Thyroid gland (tissue), 4 donors: ENCODE results near the gene TMEM95. TPM values are rescaled to one million over a fixed set of nuclear protein-coding genes. Genes with fewer than 3 reads are reported as not detected.

Experiments used
- DNase-seq, 2 donors: peaks; one replicate each; pipeline ENCODE4 v3.0.0-alpha.2; 2019
- H3K27ac ChIP-seq, 3 donors: fragments of 200-600 bp; sonication (generic); 1 replicate in 2 of 3; 2 replicates in 1 of 3; pipeline ENCODE4 v1.5.1; 2016 to 2019; ENCODE audit warnings: mild to moderate bottlenecking in 1 of 3, moderate library complexity in 1 of 3
- H3K27me3 ChIP-seq: fragments of 200-600 bp; sonication (generic); one replicate; pipeline ENCODE4 v1.5.1; 2019
- H3K36me3 ChIP-seq, 2 donors: fragments of 200-600 bp; sonication (generic); one replicate each; pipeline ENCODE4 v1.5.1; 2016 to 2019
- H3K4me1 ChIP-seq, 2 donors: fragments of 200-600 bp; sonication (generic); one replicate each; pipeline ENCODE4 v1.5.1; 2017 to 2019
- H3K4me3 ChIP-seq, 3 donors: fragments of 200-600 bp; sonication (generic); replicated peaks in 1 of 3; 1 replicate in 2 of 3; 2 replicates in 1 of 3; pipeline ENCODE4 v1.5.1; 2016; ENCODE audit warnings: mild to moderate bottlenecking in 1 of 3
- H3K9me3 ChIP-seq: fragments of 200-600 bp; sonication (generic); one replicate; pipeline ENCODE4 v1.5.1; 2017
- POLR2A ChIP-seq, 2 donors: fragments of 450-650 bp; IDR thresholded peaks; one replicate each; pipeline ENCODE4 v1.6.1; 2017; ENCODE audit warnings: antibody characterized with exemption in 2 of 2, mild to moderate bottlenecking in 2 of 2, moderate library complexity in 1 of 2
- WGBS, 2 donors: methylation state at CpG; one replicate each; pipeline ENCODE4 v1.1.5; 2017; 5-methylcytosine and 5-hydroxymethylcytosine counted together
- intact Hi-C: fragments of 100-400 bp; cut with DNase I; formaldehyde crosslinking; loops from one replicate; pipeline ENCODE4 v1.15.1; 2023
- total RNA-seq, 4 donors: library from RNA; depleted of rRNA; stranded (reverse); fragments of >200 nt; gene quantifications; one replicate each; pipeline ENCODE4 v1.2.3, GENCODE V29; 2016
- TF ChIP-seq, protein P1 (sequence below), 6 experiments: fragments of 200-600 bp in 3 of 6; fragments of 450-650 bp in 3 of 6; sonication (generic) in 3 of 6; IDR thresholded peaks; one replicate each; pipeline ENCODE4 v1.5.1; 2016 to 2019; ENCODE audit warnings: antibody characterized with exemption in 6 of 6, mild to moderate bottlenecking in 2 of 6, inconsistent platforms in 1 of 6, moderate library complexity in 1 of 6

Gene TMEM95
- total RNA-seq, 4 donors from 2014 or later = not detected

DNA sequence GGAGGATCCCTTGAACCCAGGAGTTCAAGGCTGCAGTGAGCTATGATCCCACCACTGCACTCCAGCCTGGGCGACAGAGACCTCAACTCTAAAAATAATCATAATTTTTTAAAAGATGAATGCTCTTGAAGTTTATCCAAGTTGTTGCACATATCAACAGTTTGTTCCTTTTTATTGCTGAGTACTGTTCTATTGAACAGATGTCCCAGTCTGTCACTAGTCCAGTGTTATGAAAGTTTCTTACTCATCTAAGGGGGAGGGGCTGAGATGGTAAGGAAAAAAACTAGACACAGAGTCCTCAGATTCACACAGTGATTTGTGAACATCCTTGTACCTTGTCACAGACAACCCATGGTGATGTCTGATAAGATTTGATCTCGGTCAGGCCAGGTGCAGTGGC, 14.8 kb upstream of the TMEM95 start:
- no peaks in the 10 kb centered on the region for H3K36me3 ChIP-seq
- TF ChIP-seq, protein P1, sequence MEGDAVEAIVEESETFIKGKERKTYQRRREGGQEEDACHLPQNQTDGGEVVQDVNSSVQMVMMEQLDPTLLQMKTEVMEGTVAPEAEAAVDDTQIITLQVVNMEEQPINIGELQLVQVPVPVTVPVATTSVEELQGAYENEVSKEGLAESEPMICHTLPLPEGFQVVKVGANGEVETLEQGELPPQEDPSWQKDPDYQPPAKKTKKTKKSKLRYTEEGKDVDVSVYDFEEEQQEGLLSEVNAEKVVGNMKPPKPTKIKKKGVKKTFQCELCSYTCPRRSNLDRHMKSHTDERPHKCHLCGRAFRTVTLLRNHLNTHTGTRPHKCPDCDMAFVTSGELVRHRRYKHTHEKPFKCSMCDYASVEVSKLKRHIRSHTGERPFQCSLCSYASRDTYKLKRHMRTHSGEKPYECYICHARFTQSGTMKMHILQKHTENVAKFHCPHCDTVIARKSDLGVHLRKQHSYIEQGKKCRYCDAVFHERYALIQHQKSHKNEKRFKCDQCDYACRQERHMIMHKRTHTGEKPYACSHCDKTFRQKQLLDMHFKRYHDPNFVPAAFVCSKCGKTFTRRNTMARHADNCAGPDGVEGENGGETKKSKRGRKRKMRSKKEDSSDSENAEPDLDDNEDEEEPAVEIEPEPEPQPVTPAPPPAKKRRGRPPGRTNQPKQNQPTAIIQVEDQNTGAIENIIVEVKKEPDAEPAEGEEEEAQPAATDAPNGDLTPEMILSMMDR (IDR thresholded peaks at IDR 0.05) = no peak
- TF ChIP-seq POLR2A (IDR thresholded peaks at IDR 0.05) = no peak
- H3K4me1 ChIP-seq = no peaks in the 10 kb centered on the region
- H3K4me3 ChIP-seq = no peak overlapping the region
- no peak for DNase-seq
- intact Hi-C loops = no loop called here
- H3K27me3 ChIP-seq = no peaks in the 10 kb centered on the region
- H3K9me3 ChIP-seq = no peaks in the 10 kb centered on the region
- H3K27ac ChIP-seq = no peak overlapping the region
- 89 to 90% methylated on average over 2 of the region's 2 CpGs for WGBS, 2 donors

DNA sequence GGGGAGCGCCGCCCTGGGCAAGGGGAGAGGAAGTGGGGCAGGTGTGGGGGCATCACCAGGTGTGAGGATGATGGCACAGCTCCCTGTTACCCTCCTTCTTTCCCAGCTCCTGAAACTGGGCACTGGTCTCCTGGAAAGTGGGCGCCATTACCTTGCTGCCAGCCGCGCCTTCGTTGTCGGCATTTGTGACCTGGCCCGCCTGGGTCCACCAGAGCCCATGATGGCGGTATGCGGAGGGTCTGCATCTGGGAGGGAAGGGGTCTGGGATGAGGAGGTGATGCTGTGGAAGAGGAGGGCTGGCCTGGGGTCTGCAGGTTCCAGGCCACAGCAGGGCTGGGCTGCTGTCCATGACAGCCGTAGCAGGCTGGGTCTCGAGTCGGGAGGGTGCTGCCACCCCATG, 13.1 kb upstream of the TMEM95 start:
- H3K4me3 ChIP-seq = no peak overlapping the region
- no peak overlapping the region for H3K27ac ChIP-seq
- 92 to 97% methylated on average over 5 to 11 of the region's 13 CpGs for WGBS, 2 donors
- no peak for DNase-seq
- TF ChIP-seq, protein P1 (IDR thresholded peaks at IDR 0.05) = no peak
- no peak for TF ChIP-seq POLR2A (IDR thresholded peaks at IDR 0.05)
- no peaks in the 10 kb centered on the region for H3K9me3 ChIP-seq
- no peaks in the 10 kb centered on the region for H3K36me3 ChIP-seq
- no peaks in the 10 kb centered on the region for H3K27me3 ChIP-seq
- H3K4me1 ChIP-seq = no peaks in the 10 kb centered on the region
- intact Hi-C loops = no loop called here

DNA sequence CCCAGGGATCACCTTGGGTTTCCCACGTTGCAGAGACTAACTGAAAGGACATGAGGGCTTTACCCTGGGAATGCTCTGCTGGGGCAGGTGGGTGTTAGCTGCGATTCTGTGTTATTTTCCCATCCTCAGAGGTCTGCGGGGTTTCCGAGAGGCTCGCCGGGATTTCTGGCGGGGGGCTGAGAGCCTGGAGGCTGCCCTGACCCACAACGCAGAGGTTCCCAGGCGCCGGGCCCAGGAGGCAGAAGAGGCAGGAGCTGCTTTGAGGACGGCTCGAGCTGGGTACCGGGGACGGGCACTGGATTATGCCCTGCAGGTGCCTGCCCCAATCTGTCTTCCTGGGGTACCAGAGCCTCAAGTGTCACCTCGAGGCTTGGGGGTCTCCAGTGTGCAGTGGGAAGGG, 11.7 kb upstream of the TMEM95 start:
- intact Hi-C loops = no loop called here
- WGBS, 2 donors = 65 to 82% methylated on average over 5 to 15 of the region's 15 CpGs
- H3K4me3 ChIP-seq = no peak overlapping the region

DNA sequence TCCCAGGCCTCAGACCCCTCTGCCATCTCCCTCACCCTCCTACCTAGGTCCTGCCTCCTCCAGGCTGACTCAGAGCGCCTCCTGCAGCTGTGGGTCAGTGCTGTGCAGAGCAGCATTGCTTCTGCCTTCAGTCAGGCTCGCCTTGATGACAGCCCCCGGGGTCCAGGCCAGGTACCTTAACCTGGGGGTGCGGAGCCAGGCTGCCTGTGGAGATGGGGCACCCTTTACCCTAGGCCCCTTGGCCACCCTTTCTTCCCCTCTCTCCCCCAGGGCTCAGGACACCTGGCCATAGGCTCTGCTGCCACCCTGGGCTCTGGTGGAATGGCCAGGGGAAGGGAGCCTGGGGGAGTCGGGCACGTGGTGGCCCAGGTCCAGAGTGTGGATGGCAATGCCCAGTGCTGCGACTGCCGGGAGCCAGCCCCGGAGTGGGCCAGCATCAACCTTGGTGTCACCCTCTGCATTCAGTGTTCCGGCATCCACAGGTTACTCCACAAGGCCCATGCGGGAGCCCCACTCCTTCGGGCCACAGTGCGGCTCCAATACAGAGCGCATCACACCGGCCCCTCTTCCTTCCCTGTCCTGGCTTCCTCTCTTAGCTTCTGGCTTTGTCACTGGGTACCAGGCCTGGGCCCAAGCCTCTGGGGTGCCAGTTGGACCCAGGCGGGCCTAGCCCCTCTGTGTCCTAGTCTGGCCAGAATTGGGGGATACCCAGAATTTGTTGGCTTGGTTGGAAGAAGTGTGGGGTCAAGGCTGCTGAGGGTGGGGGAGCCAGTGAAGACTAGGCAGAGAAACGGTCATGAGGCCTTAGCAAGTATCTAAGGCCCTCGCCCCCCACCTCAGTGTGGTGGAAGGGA, 8.0 kb upstream of the TMEM95 start:
- H3K36me3 ChIP-seq = no peaks in the 10 kb centered on the region
- WGBS, 2 donors = 71 to 84% methylated on average over 13 to 18 of the region's 18 CpGs
- H3K4me1 ChIP-seq = peaks cover 14 to 19% of the 10 kb centered on the region in 2 donors
- no peak overlapping the region for H3K27ac ChIP-seq
- intact Hi-C loops = no loop called here
- no peaks in the 10 kb centered on the region for H3K9me3 ChIP-seq
- H3K4me3 ChIP-seq = no peak overlapping the region
- no peak for TF ChIP-seq POLR2A (IDR thresholded peaks at IDR 0.05)
- TF ChIP-seq, protein P1 (IDR thresholded peaks at IDR 0.05) = no peak
- DNase-seq = no peak
- H3K27me3 ChIP-seq = no peaks in the 10 kb centered on the region

More for the DNA sequence above, 11.7 kb upstream of the TMEM95 start:
- TF ChIP-seq, protein P1 (IDR thresholded peaks at IDR 0.05) = no peak
- TF ChIP-seq POLR2A (IDR thresholded peaks at IDR 0.05) = no peak
- H3K4me1 ChIP-seq = no peaks in the 10 kb centered on the region
- H3K27ac ChIP-seq = no peak overlapping the region
- H3K27me3 ChIP-seq = no peaks in the 10 kb centered on the region
- no peaks in the 10 kb centered on the region for H3K36me3 ChIP-seq
- DNase-seq = no peak
- no peaks in the 10 kb centered on the region for H3K9me3 ChIP-seq
